Nephron (organoid): ENCODE data around the gene MTA2.
"Not testable (repeated sequence)": the region's sequence is repeated elsewhere in the genome, so short reads cannot be mapped to it uniquely, and the experiment has no call there.

Experiments used
- H3K27ac Mint-ChIP-seq, 3 experiments: 2 replicates each; pipeline ENCODE4 v1.8.0; 2020; ENCODE audit warnings: mixed read lengths in 3 of 3, mild to moderate bottlenecking in 2 of 3, moderate library complexity in 1 of 3
- H3K27me3 Mint-ChIP-seq: 2 replicates; pipeline ENCODE4 v1.8.0; 2021; ENCODE audit warnings: low read depth, mild to moderate bottlenecking, moderate library complexity, mixed read lengths
- H3K36me3 Mint-ChIP-seq: 2 replicates; pipeline ENCODE4 v1.8.0; 2020; ENCODE audit warnings: low read depth, mixed read lengths
- H3K4me1 Mint-ChIP-seq: 2 replicates; pipeline ENCODE4 v1.8.0; 2020; ENCODE audit warnings: mixed read lengths
- H3K4me3 Mint-ChIP-seq, 3 experiments: 2 replicates each; pipeline ENCODE4 v1.8.0; 2020; ENCODE audit warnings: mild to moderate bottlenecking in 3 of 3, mixed read lengths in 3 of 3, moderate library complexity in 2 of 3
- H3K9me3 Mint-ChIP-seq: 2 replicates; pipeline ENCODE4 v1.8.0; 2020; ENCODE audit warnings: mixed read lengths
- TF ChIP-seq, protein P1 (sequence below), 3 experiments: fragments of 200-600 bp; sonication (generic); IDR thresholded peaks; one replicate each; pipeline ENCODE4 v1.5.0; 2021; ENCODE audit warnings: antibody characterized with exemption in 3 of 3; ENCODE audit not compliant: unreplicated experiment in 3 of 3

MTA2 gene

DNA sequence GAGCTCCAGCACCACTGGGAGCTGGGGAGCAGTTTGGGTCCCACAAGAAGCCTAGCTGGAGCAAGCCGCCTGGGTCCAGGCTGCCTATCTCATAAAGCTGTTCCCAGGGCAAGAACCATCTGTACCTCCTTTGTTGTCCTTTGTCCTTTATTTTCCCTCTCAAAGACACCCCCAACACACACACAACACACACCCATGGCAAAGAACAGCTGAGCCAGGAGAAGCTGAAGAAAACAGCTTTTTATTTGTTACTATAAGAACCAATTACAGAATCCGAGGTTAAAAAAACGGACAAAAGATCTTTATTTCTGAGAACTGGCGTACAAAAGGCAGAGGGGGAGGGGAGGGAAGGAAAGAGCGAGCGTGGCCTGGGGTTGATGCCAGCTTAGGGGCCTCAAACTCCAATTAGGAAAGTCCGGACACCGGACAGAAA, 8.7 kb downstream of the MTA2 start:
- Mint-ChIP-seq H3K4me1 (peaks cover 21% of the 10 kb centered on the region), H3K36me3 (peaks cover 48% of the 10 kb centered on the region), H3K9me3 (no peaks in the 10 kb centered on the region), H3K27ac (peak overlapping the region in 2 of 3 experiments; percentile 39 to 54), H3K27me3 (no peaks in the 10 kb centered on the region), H3K4me3 (peak overlapping the region; percentile 4 to 56 (median 51))
- TF ChIP-seq, protein P1, sequence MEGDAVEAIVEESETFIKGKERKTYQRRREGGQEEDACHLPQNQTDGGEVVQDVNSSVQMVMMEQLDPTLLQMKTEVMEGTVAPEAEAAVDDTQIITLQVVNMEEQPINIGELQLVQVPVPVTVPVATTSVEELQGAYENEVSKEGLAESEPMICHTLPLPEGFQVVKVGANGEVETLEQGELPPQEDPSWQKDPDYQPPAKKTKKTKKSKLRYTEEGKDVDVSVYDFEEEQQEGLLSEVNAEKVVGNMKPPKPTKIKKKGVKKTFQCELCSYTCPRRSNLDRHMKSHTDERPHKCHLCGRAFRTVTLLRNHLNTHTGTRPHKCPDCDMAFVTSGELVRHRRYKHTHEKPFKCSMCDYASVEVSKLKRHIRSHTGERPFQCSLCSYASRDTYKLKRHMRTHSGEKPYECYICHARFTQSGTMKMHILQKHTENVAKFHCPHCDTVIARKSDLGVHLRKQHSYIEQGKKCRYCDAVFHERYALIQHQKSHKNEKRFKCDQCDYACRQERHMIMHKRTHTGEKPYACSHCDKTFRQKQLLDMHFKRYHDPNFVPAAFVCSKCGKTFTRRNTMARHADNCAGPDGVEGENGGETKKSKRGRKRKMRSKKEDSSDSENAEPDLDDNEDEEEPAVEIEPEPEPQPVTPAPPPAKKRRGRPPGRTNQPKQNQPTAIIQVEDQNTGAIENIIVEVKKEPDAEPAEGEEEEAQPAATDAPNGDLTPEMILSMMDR (IDR thresholded peaks at IDR 0.05; ENCODE audit: unreplicated experiment in 3 of 3) = no peak

DNA sequence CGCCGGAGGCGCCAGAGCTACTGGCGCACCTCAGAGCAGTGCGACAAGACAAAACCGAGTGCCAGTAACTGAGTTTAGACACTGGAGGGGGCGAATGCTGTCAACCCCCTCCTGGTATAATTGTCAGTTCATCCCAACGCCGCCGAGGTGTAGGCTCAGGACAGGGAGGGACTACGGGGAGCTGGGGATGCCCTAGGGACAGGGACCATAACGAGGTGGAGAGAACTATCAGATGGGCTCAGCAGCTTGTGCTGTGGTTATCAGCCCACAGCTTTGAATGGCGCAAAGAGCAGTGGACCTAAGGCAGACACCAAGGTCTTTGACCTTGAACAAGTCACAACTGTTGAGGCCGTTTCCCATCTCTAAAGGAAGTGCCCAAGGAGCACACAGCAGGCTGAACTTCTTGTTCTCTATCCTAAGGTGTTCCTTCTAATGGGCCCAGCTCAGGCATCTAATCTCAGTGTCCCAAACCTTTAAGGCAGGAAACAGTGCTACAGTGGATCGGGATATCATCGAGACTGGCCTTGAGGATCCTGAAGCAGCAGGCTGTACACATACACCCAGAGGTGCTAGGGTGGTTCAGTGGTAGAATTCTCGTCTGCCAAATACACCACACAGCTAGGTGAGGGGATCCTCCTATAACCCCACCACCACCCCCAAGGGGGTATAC, 9.4 kb downstream of the MTA2 start:
- no peaks in the 10 kb centered on the region for H3K27me3 Mint-ChIP-seq
- H3K36me3 Mint-ChIP-seq = peaks cover 43% of the 10 kb centered on the region
- H3K27ac Mint-ChIP-seq = peak overlapping the region; percentile 91 to 95 (median 93)
- H3K9me3 Mint-ChIP-seq = no peaks in the 10 kb centered on the region
- TF ChIP-seq, protein P1 (IDR thresholded peaks at IDR 0.05; ENCODE audit: unreplicated experiment in 3 of 3) = no peak
- H3K4me1 Mint-ChIP-seq = peaks cover 21% of the 10 kb centered on the region
- peak overlapping the region; percentile 93 to 97 (median 94) for H3K4me3 Mint-ChIP-seq

DNA sequence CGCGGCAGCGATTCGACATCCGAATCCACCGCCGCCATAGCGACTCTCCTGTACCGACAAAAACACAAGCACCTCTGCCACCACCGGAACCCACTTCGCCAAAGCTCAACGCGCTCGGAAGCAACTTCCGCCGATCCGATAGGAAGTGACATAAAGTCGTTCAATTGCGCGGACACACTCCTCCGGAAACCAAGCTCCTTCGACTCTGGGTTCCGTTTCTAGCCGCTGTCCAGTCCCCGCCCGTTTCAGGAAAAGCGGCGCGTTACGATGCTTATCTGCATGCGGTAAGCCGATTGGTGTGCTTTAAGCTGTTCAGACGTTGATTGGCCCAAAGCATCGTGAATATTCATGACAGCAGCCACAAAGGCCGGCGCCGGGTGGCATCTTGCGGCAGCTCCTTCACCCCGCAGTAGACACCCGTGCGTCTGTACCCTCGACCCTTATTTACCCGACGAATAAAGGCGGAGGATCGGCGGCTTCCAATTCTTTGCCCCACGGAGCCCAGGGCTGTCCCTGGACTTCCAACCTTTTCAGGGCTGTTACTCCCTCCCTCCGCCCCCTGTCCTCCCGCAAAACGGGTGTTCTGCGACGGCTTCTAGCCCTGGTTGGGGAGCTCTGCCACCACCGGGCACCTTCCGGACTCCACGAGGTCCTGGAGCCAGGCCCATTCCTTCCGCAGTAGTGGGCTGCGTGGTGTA, 10.1 kb downstream of the MTA2 start, which contains the start of gene TUT1:
Gene TUT1 (minus strand): TSS at position 76 of the 698 bp plus-strand sequence. CDS start 38 bp downstream, at position 38.
- H3K27ac Mint-ChIP-seq = peak within 1 kb of the TSS; percentile 91 to 95 (median 93)
- no peaks in the 10 kb centered on the region for H3K27me3 Mint-ChIP-seq
- H3K4me3 Mint-ChIP-seq = peak within 1 kb of the TSS; percentile 93 to 97 (median 94)
- peaks cover 38% of the 10 kb centered on the region for H3K36me3 Mint-ChIP-seq
- TF ChIP-seq, protein P1 (IDR thresholded peaks at IDR 0.05; ENCODE audit: unreplicated experiment in 3 of 3) = no peak
- H3K4me1 Mint-ChIP-seq = peaks cover 21% of the 10 kb centered on the region
- no peaks in the 10 kb centered on the region for H3K9me3 Mint-ChIP-seq

DNA sequence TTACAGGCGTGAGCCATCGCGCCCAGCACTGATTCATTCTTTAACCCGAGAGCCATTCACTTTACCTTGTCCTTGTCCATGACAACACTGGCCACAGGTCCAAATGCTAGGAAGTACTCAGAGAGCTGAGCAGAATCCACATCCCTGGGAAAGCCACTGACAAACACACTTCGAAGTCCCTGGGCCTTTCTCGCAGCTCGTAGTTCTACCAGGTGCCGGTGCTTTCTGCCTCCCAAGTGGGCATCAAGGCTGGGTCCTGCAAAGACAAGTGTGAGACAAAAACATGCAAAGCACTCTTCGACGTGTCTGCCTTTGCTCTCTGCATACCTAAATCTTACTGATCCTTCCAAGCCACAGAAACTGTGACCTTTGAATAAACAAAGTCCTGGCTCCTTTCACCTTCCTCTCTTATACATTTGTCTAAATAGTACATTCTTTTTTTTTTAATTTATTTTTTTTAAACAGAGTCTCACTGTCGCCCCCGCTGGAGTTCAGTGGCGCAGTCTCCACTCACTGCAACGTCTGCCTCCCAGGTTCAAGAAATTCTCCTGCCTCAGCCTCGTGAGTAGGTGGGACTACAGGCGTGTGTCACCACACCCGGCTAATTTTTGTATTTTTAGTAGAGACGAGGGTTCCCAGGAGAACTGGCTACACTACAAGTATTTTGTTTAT, 12.6 kb downstream of the MTA2 start:
- Mint-ChIP-seq H3K4me1 (peaks cover 21% of the 10 kb centered on the region), H3K27me3 (no peaks in the 10 kb centered on the region), H3K4me3 (peak overlapping the region; percentile 78 to 94 (median 93)), H3K9me3 (no peaks in the 10 kb centered on the region), H3K36me3 (peaks cover 23% of the 10 kb centered on the region), H3K27ac (peak overlapping the region in 1 of 3 experiments; percentile 28)
- TF ChIP-seq, protein P1 (IDR thresholded peaks at IDR 0.05; ENCODE audit: unreplicated experiment in 3 of 3) = peak; percentile 21 to 33 (median 28)

DNA sequence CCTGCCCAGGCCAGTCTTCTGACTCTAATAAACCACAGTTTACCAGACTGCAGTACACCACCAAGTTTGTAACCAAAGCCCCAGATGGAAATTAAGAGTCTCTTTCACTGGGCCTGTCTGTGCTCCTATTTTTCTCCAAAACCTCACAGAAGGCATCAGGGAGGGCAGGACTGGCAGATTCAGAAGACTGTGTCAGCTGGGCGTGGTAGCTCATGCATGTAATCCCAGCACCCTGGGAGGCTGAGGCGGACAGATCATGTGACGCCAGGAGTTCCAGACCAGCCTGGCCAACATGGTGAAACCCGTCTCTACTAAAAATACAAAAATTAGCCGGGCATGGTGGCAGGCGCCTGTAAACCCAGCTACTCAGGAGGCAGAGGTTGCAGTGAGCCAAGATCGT, 16.3 kb downstream of the MTA2 start:
- not testable (repeated sequence) for H3K27ac Mint-ChIP-seq, H3K4me1 Mint-ChIP-seq, H3K9me3 Mint-ChIP-seq, H3K4me3 Mint-ChIP-seq, H3K27me3 Mint-ChIP-seq
- H3K36me3 Mint-ChIP-seq = peaks cover 39% of the 10 kb centered on the region

DNA sequence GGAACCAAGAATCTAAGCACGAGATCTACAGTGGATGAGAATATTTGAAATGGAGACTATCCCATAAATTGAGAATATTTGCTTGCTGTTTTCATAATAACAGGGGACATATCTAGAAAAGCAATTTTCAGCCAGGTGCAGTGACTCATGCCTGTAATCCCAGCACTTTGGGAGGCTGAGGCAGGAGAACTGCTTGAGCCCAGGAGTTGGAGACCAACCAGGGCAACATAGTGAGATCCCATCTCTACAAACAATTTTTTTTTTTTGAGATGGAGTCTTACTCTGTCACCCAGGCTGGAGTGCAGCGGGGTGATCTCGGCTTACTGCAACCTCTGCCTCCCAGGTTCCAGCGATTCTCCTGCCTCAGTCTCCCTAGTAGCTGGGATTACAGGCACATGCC, 19.9 kb downstream of the MTA2 start:
- H3K4me1 Mint-ChIP-seq, H3K27me3 Mint-ChIP-seq, H3K27ac Mint-ChIP-seq, H3K4me3 Mint-ChIP-seq, H3K9me3 Mint-ChIP-seq: not testable (repeated sequence)
- H3K36me3 Mint-ChIP-seq = peaks cover 41% of the 10 kb centered on the region
